Spinal cord (tissue), 10 donors: ENCODE measurements around the gene SIPA1L3. TPM values are rescaled to one million over a fixed set of nuclear protein-coding genes. Genes with fewer than 3 reads are reported as not detected.

Experiments
- DNase-seq, 6 donors: peaks; one replicate each; pipeline versions ENCODE4 v3.0.0 to v3.0.0-alpha.2; 2013 to 2015; ENCODE audit warnings: low spot score in 6 of 6, low read depth in 4 of 6
- H3K27ac ChIP-seq: one replicate; pipeline ENCODE4 v1.5.1; 2013; ENCODE audit warnings: low read depth, low read length, control low read depth
- H3K27me3 ChIP-seq: one replicate; pipeline ENCODE4 v1.6.1; 2013; ENCODE audit warnings: low read length; ENCODE audit not compliant: control insufficient read depth, insufficient read depth
- H3K36me3 ChIP-seq: one replicate; pipeline ENCODE4 v1.6.1; 2013; ENCODE audit warnings: low read length; ENCODE audit not compliant: control insufficient read depth, insufficient read depth
- H3K4me1 ChIP-seq: one replicate; pipeline ENCODE4 v1.6.1; 2013; ENCODE audit warnings: low read length; ENCODE audit not compliant: control insufficient read depth, insufficient read depth
- H3K4me3 ChIP-seq: one replicate; pipeline ENCODE4 v1.5.1; 2013; ENCODE audit warnings: low read depth, low read length, control low read depth
- H3K9me3 ChIP-seq: one replicate; pipeline ENCODE4 v1.6.1; 2013; ENCODE audit warnings: low read length; ENCODE audit not compliant: control insufficient read depth, insufficient read depth
- WGBS: methylation state at CpG from one replicate; pipeline ENCODE4 v1.1.5; 2013; ENCODE audit warnings: missing lambda C conversion rate; ENCODE audit not compliant: insufficient coverage; 5-methylcytosine and 5-hydroxymethylcytosine counted together
- polyA plus RNA-seq, 2 donors: library from polyadenylated mRNA; unstranded; fragments of 120-200 nt; gene quantifications; one replicate each; pipeline ENCODE4 v1.2.1, GENCODE V29; 2013; ENCODE audit not compliant: insufficient read length in 2 of 2
- small RNA-seq: library from RNA; depleted of rRNA; stranded (forward); fragments of <200 nt; gene quantifications from one replicate; pipeline ENCODE3, GENCODE V24; 2014; ENCODE audit warnings: low replicate concordance
- total RNA-seq, 2 donors: library from RNA; depleted of rRNA in 1 of 2; stranded (reverse); fragments of 120-200 nt in 1 of 2; fragments of >200 nt in 1 of 2; gene quantifications; one replicate each; pipeline versions ENCODE4 v1.2.3 to v1.2.4, GENCODE V29; 2013 to 2014
- donor health status: healthy.

Gene SIPA1L3
- total and polyA plus RNA-seq, 4 donors, result 13.6 to 34.8 (median 21.9) TPM

DNA sequence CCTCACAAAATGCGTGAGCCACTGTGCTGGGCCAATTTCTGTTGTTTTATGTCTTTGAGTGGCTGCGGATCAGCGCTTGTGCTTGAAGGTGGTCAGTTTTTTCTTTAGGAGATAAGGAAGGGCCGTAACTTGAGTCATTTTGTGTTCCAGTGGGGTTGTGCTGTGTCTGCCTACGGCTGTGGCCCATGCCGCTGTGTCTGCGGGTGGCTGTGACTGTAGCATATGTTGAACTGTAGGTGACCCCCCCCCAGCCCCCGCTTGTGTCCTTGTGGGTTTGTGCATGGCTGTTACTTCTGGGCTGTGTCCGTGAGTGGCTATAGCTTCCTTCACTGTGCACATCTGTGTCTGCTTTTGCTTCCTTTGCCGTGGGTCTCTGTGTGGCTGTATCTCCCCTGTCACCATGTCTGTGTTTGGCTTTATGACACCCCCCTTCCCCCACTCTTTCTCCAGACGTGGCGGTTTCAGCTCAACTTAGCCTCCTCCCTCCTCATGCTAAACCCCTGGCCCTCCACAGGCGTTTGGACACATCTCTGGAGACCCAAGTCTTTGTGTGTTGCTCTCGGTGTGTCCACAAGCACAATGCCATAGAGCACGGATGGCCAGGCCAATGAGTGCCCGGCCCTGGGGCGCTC is 348.5 kb downstream of the SIPA1L3 start:
- no peaks in the 10 kb centered on the region for H3K9me3 ChIP-seq
- peaks cover 52% of the 10 kb centered on the region for H3K4me1 ChIP-seq
- WGBS, result 39% methylated on average over 16 of the region's 17 CpGs
- DNase-seq, result peak in 1 of 6 donors; percentile 45
- peak overlapping the region; percentile 29 for H3K4me3 ChIP-seq
- peaks cover 14% of the 10 kb centered on the region for H3K27me3 ChIP-seq
- peak overlapping the region; percentile 11 for H3K27ac ChIP-seq
- no peaks in the 10 kb centered on the region for H3K36me3 ChIP-seq

Small RNA genes within 50 kb of the gene (small RNA-seq; reads per million reads assigned to genes)
- gene RN7SL663P, result not detected

Other genes with a start within 250 kb of the SIPA1L3 start
- gene ZNF607, start 187.4 kb upstream of the SIPA1L3 start, total RNA-seq, result 10 to 100 TPM; 12.3 to 13.2 TPM
- 10 to 100 TPM; 10.0 to 10.6 TPM for gene ZNF607, start 187.4 kb upstream of the SIPA1L3 start, polyA plus RNA-seq
- 10 to 100 TPM; 27.3 to 30.5 TPM for gene ZNF573, start 127.6 kb upstream of the SIPA1L3 start, total RNA-seq
- 10 to 100 TPM; 13.6 to 19.3 TPM for gene ZNF573, start 127.6 kb upstream of the SIPA1L3 start, polyA plus RNA-seq
- gene WDR87, start 614 bp upstream of the SIPA1L3 start, total RNA-seq, result not detected
- gene WDR87, start 614 bp upstream of the SIPA1L3 start, polyA plus RNA-seq, result under 1 TPM; 0.14 to 0.29 TPM